ENCODE data around the gene SETMAR.
"Not testable (repeated sequence)": the region's sequence is repeated elsewhere in the genome, so short reads cannot be mapped to it uniquely, and the experiment has no call there.

Gene SETMAR

DNA sequence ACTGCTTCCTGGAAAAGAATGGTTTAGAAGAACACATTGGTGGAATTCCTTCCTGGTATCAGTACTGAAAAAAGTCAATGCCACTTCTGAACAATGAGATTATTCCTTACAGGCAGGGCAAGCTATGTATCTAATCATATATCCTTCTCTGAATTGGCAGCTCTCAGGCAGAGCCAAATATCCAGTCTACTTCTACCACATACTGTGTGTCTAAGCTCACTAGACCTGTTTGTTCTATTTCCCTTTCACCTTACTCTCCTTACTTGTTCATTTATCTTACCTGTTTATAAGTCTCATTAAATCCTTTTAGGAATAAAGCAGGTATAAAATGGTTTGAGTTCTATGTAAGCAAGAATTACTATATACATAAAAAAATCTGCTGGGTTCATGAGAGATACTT lies 8.3 kb downstream of the SETMAR start:
- no peak overlapping the region for H3K27ac ChIP-seq
- no peak for DNase-seq (ENCODE audit: low read depth, low spot score)

DNA sequence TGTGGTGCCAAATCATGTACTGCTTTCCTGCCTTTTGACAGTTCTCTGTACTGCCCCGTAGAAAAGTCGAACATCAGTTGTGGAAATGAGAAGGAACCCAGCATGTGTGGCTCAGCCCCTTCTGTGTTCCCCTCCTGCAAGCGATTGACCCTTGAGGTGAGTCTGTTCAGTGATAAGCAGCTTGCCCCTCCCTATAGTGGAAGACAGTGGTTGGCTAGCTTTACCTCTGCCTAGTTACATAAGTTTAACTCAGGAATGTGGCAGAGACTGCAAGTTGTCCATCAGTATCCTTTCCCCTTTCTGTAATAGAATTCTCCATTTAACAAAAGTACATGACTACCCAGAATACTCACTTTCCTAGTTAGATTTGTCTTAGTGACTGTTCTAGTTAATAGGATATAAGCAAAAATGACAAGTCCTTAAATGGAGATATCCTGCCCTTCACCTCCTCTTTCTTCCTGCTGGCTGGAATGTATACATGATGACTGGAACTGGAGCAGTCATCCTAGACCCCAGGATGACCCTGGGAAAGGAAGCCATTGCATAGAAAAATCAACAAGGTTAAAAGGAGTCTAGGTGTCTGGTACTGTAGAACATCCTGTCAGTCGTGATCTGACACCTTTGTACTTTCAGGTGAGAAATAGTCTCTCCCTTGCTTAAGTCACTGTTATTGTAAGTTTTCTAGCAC lies 10.6 kb downstream of the SETMAR start:
- H3K27ac ChIP-seq = no peak overlapping the region
- DNase-seq (ENCODE audit: low read depth, low spot score) = no peak

GRCh38 chr3:4314688-4315087 lies 11.5 kb downstream of the SETMAR start:
- no peak for DNase-seq (ENCODE audit: low read depth, low spot score)
- no peak overlapping the region for H3K27ac ChIP-seq

DNA sequence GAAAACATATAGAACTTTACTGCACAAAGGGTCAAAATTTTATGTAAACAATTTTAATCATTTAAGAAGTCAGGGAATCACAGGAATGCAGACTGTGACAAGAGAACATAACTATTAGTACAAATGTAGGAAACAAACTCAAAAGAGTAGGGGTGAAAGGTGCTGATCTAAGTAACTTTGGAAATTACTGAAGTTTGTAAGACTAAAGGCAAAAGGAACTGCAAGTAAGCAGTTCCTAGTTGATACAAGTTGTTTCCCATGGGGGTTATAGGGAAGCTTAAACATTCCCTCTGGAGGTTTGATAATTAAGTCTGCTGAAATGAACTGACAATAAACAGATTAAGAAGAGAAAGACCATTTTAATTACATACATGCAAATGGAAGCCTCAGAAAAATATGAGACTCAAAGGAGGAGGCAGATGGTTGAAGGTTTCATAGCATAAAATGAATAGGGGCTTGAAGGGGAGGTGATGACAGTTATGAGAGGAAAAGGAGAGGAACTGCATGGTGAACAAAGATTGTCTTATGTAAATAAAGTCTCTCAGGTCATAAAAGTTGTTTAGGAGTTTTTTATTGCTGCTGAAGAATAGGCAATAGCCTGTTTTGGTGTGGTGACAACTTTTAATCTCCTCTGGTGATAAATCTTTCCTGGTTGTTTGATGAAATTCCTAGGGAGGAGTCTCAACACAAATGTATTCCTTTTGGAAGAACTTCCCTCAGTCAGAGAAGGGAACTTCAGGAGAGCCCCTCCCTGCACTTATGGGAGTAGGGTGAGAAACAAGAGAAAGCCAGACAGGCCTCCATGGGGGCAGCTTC lies 17.1 kb downstream of the SETMAR start:
- DNase-seq (ENCODE audit: low read depth, low spot score) = no peak

GRCh38 chr3:4321732-4322131 lies 18.6 kb downstream of the SETMAR start:
- DNase-seq (ENCODE audit: low read depth, low spot score) = no peak
- H3K27ac ChIP-seq = no peak overlapping the region

More for the DNA sequence above, 17.1 kb downstream of the SETMAR start:
- no peak overlapping the region for H3K27ac ChIP-seq

DNA sequence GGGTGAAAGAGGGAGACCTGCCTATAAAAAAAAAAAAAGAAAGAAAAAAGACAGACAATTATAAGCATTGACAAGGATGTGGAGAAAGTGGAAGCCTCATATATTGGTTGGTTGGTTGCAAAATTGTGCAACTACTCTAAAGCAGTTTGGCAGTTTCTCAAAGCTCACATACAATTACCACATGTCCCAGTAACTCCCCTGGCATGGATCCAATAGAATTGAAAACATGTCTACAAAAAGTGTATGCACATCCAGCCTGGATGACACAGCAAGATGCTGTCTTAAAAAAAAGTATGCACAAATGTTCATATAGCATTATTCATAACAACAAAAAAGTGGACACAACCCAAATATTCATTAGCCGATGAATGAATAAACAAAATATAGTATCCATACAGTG lies 19.5 kb downstream of the SETMAR start:
- H3K27ac ChIP-seq = no peak overlapping the region
- DNase-seq (ENCODE audit: low read depth, low spot score) = peak; percentile 56

DNA sequence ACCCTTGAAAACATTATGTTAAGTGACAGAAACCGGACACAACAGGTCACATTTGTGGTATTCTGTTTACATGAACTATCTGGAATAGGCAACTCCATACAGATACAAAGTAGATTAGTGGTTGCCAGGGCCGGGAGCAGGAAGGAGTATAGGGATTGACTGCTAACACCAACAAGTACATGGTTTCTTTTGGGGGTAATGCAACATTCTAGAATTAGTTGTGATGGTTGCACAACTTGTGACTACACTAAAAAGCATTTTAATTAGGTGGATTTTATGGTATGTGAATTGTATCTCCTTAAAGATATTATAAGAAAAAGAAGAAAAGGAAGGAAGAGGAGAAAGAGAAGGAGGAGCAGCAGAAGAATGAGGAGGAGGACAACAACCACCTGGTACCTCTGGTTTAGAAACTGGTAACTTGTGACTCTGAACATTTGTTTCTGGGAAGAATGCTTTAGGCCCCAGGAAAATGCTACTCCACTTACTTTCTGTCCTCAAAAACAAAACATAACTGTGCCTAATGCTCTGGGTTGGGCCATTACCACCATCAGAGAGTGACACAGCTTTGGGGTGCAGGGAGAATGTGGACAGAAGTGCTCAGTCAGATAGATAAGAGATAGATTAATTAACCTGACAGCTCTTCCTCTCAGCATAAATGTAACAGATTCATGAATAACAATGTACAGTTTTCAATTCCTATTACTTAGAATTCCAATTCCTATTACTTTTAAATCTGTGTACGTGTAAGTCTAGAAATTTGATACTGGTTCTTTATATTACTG lies 20.3 kb downstream of the SETMAR start:
- H3K27ac ChIP-seq = no peak overlapping the region

DNA sequence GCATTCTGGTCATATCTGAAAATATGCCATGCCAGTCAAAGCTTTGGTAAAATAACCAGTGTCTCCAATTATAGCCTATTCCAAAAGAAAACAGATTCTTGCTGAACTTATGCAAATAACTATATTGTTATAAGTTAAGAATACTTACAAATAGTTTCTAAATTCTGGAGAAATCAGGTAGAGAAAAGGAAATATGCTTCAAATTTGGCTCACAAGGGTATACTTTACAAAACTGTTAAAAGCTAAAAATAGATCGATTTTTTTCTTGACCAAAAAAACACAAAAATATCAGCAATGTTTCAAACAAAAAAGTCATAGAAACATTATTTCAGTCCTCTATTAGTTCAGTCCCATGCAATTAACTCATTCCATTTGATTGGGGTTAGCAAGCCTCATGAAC lies 23.7 kb downstream of the SETMAR start:
- no peak overlapping the region for H3K27ac ChIP-seq
- no peak for DNase-seq (ENCODE audit: low read depth, low spot score)

More for the DNA sequence above, 20.3 kb downstream of the SETMAR start:
- no peak for DNase-seq (ENCODE audit: low read depth, low spot score)

DNA sequence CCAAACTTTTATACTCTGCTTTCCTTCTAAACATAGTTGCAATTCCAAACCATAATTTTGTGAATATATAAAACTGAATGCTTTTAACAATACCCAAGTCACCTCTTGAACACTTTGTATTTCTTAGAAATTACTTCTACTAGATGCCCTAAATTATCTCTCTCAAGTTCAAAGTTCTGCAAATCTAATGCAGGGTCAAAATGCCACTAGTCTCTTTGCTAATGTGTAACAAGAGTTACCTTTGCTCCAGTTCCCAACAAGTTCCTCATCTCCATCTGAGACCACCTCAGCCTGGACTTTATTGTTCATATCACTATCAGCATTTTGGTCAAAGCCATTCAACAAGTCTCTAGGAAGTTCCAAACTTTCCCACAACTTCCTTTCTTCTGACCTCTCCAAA lies 26.6 kb downstream of the SETMAR start:
- not testable (repeated sequence) for DNase-seq (ENCODE audit: low read depth, low spot score); H3K27ac ChIP-seq

GRCh38 chr3:4332111-4332510 lies 28.9 kb downstream of the SETMAR start:
- no peak overlapping the region for H3K27ac ChIP-seq
- no peak for DNase-seq (ENCODE audit: low read depth, low spot score)

DNA sequence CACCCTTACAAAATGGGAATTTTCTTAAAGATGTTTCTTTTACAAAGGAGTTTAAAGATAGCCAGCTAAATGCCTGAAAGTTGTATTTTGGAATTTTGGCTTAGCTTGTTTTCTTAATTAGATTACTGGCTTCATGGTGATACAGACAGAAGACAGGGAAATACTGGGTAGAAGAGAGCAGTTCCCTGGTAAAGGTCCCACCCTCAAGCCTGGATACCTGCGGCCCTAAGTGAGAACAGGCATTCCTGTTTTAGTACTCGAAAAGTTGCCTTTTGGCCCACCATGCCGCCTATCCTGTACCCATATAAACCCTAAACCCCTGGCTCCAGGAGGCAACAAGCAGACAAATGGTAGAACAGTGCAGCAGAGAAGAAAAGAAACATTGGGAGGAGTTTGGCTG lies 29.4 kb downstream of the SETMAR start:
- no peak overlapping the region for H3K27ac ChIP-seq
- DNase-seq (ENCODE audit: low read depth, low spot score) = no peak

DNA sequence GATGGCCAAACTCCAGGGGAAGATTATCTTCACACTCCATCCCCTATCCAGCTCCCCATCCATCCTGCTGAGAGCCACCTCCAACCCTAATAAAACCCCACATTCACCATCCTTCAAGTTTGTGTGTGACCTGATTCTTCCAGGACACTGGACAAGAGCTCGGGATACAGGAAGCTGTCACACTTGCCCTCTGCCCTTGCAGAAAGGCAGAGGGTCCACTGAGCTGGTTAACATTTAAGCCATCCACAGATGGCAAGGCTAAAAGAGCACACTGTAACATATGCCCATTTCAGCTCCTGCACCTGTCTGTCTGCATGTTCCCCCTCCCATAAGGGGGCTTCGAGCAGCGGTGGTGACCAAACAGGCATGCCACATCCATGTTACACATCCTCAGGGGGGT lies 29.8 kb downstream of the SETMAR start:
- DNase-seq (ENCODE audit: low read depth, low spot score) = no peak
- no peak overlapping the region for H3K27ac ChIP-seq

- no peak for DNase-seq (ENCODE audit: low read depth, low spot score)
- no peak overlapping the region for H3K27ac ChIP-seq
These were observed 31.4 kb downstream of the SETMAR start for GRCh38 chr3:4334548-4334947.

- DNase-seq (ENCODE audit: low read depth, low spot score) = no peak
- H3K27ac ChIP-seq = no peak overlapping the region
These were observed 32.8 kb downstream of the SETMAR start for GRCh38 chr3:4335840-4336562.

DNA sequence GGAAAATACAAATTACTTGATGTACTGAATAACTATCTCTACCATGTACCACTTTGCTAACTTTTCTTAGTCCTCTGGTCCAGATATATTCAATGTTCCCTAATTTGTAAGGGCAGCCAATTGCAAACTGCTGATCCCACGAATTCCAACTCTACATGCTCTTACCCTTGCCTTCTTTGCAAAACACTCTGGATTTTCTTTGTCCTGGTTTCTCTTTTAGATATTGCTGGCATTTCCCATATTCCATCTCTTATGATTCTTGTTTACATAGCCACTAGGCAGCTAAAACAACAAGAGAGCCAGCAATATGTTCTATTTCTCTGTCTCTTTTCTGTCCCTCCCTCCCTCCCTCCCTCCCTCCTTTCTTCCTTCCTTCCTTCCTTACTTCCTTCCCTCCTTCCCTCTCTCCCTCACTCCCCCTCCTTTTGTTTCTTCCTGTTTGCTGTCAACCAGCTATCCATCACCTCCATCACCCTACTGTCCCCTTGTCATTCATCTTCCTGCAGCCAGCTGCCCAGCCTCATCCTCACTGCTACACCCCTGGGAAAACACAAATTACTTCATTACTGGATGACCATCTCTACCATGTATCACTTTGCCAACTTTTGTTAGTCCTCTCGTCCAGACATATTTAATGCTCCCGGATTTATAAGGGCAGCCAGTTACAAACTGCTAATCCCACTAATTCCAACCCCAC lies 33.8 kb downstream of the SETMAR start:
- H3K27ac ChIP-seq = no peak overlapping the region
- DNase-seq (ENCODE audit: low read depth, low spot score) = no peak

DNA sequence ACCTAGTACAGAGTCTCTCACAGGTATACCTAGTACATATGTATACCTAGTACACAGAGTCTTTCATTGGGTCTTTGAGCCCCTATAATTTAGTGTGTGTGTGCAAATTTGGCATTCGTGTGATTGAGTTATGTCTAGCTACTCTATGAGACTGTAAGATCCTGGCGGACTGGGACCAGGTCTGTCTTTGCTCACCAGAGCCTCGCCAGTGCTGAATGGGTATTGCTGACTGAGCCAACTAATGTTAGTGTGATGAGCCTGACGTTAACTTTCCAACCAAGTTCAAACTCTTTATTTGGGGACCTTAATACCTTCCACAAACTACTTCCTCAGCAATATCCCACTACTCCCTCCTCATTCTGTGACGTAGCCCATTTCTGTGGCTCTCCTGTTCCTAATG lies 35.6 kb downstream of the SETMAR start:
- DNase-seq (ENCODE audit: low read depth, low spot score) = no peak
- no peak overlapping the region for H3K27ac ChIP-seq

DNA sequence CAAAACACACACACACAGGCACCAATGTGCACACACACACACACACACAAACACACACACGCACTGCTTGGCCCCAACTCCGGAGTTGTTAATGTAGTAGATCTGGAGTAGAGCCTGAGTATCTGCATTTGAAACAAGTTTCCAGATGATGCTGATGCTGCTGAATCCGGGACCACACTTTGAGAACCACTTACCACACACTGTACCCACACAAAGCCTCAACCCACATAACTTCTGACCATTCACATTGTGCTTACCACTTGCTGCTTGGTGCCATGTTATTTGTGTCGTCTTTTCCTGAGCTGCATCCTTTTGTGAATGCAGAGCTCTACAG lies 36.9 kb downstream of the SETMAR start:
- no peak for DNase-seq (ENCODE audit: low read depth, low spot score)
- H3K27ac ChIP-seq = no peak overlapping the region

DNA sequence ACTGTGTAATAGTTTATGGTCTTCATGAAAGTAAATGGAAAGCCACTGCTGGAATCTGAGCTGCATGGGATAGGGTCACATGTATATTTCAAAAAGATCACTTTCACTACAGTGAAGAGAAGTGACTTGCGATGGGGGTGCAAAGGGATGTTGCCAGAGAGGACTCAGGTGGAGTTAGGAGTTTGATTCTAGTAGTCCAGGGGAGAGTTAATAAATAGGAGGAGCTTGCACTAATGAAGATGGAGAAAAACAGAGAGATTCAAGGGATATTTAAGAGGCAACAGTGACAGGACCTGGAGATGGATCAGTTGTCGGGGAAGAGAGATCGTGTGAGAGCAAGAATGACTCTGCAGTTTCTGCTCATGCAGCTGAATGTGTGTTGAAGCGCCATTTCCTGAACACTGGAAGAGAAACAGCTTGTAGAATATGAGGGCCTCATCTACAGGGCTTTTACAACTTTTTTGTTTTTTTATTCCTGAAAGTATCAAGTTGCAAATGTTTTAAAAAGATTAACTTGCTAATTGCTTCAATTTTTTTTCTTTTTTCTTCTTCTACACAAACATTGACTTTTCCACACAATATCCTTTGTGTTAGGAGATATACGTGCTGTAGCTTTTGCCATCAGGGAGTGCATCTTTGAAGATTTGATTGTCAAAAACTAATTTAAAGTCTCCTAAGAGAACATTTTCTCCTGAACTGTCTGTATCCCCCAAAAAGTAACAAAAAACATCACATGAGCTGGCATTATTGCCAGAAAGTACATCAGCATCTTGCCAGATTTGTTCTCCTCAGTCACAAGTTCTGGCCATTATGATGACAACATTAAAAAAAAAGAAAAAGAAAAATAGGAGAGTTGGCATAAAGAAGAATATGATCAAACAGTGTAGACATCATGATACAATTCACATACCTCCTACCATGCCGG lies 37.5 kb downstream of the SETMAR start:
- no peak for DNase-seq (ENCODE audit: low read depth, low spot score)

GRCh38 chr3:4341336-4341675 lies 38.1 kb downstream of the SETMAR start:
- DNase-seq (ENCODE audit: low read depth, low spot score) = no peak
- no peak overlapping the region for H3K27ac ChIP-seq

More for the DNA sequence above, 37.5 kb downstream of the SETMAR start:
- no peak overlapping the region for H3K27ac ChIP-seq

All from epithelial cell of prostate (primary cell).